GM10847 (cell line): Measurements from ENCODE around the gene CCDC178.

Source experiments
- POLR2A ChIP-seq: IDR thresholded peaks from 2 replicates; pipeline ENCODE4 v1.6.1; 2011; ENCODE audit not compliant: insufficient read length; ENCODE audit errors: extremely low read depth

The CCDC178 gene, protein sequence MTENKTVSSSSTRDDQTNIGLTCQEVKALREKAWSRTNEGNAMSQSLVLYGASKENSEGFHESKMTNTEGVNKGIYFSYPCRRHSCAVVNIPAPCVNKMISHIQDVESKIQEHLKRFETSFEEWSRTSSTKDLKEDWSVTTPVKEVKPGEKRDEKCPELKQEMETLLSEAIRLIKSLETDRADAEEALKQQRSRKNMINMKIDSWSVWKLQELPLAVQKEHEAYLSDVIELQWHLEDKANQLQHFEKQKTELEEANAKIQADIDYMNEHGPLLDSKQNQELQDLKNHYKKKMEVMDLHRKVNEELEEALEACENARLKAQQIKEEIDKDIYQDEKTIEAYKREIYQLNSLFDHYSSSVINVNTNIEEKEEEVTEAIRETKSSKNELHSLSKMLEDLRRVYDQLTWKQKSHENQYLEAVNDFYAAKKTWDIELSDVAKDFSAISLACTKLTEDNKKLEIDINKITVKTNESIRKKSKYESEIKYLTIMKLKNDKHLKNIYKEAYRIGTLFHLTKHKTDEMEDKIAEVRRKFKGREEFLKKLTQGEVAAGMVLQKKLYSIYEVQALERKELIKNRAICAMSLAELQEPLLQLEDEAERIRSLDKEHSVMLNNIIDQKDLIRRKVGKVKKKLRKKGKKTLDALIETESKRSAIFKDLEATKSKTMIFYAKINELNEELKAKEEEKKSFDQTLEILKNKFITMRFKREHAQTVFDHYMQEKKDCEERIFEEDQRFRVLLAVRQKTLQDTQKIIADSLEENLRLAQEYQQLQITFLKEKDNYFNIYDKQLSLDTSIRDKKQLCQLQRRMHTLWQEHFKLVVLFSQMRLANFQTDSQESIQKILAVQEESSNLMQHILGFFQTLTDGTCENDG

DNA sequence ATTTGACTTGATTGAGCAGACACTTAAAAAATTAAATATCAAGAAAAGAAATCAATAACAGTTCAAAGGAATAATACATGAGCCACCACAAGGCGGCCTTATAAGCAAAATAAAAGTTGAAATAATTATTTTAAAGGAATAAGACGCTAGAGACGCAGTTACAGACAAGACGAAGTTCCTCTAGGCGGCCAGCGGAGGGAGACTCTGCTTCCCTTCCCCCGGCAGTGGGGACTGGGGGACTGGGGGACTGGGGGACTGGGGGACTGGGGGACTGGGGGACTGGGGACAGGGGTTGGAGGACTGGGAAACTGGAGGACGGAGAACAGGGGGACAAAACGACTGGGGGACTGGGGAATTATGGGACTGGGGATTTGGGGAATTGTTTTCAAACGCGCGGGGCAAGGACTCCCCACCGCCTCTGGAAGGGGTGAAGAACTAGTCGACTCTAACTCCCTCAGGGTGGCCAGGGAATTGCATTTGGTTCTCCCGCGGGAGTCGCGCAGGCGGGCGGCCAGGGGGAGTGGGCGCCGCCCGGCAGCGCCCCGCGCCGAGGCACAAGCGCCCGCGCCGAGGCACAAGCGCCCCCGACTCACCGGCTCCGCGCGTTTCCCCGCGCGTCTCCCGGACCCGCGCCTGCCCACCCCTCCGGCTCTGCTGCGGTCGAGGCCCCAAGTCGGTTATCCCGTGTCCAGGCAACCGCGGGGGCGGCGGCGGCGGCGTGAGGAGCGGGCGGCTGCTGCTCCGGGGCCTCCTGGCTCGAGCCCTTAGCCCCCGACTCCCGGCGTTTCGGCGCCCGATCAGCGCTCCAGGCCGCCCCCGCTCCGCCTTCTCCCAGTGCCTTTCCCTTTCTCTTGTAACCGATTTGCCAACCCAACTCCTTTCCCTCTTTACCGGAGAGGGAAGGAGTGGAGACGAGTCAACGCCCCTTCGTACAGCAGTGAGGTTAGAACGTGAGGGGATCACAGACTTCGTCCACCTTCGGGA, at the start of gene CCDC178:
CCDC178 (minus strand) TSS at position 662 of the 984 bp plus-strand sequence. CDS start 28,633 bp downstream, outside the sequence.
- TF ChIP-seq POLR2A: no peak

- TF ChIP-seq POLR2A: no peak
Measured at GRCh38 chr18:33483908-33484307, 43.4 kb upstream of the CCDC178 start.

DNA sequence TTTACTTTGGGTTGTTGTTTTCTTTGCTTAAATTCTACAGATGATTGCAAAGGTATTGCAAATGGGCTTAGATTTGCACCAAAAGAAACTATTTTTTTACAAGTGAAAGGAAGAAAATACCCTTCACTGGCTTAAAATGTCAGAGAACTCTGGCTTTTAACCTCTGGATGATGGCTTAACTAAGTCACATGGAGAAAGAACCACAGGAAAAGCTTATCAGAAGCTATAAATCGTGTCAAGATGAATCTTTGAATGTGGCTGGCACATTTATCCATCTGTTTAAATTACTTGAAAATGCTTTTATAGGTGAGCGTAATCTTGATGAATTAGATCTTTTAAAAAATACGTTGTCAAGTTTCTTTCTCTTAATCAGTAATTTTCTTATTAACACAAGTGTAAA, 32.0 kb upstream of the CCDC178 start:
- TF ChIP-seq POLR2A: no peak

- TF ChIP-seq POLR2A: no peak
Measured at GRCh38 chr18:33470216-33470615, 29.7 kb upstream of the CCDC178 start.

GRCh38 chr18:33469699-33470098, 29.2 kb upstream of the CCDC178 start:
- no peak for TF ChIP-seq POLR2A

DNA sequence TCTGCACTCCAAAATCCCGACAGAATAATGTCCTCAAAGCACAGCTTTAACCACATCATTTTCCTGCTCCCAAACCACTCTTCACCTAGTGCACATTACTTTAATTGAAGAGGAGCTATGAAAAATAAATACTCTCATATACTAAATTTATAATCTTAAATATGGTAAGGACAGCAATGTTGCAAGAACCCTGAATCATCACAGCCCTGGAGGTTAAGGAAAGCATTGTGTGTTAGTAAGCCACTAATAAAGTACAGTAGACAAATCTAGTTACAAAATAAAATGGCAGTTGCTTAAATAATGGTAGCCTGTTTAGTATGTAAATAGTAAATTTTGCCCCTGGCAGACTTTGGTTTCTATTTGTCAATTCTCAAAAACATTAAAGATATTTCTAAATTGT, 27.0 kb upstream of the CCDC178 start:
- TF ChIP-seq POLR2A: no peak

DNA sequence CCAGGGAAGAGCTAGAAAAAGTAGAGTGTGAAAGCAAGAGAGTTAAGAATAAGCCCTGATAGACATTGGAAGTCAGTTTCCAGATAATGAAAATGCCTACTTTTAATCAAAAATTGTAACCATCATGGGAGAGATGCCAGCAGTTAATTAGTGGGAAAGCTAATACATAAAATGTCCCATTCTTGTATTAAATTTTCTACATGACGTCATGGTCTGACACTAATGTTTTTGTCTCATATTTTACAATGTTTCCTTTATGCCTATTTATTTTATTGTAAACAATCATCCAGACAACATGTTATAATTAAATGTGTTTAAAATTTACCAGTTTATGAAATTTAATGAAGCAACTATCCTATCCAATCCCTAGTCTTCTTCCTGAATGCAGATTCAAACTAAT, 26.3 kb upstream of the CCDC178 start:
- no peak for TF ChIP-seq POLR2A

DNA sequence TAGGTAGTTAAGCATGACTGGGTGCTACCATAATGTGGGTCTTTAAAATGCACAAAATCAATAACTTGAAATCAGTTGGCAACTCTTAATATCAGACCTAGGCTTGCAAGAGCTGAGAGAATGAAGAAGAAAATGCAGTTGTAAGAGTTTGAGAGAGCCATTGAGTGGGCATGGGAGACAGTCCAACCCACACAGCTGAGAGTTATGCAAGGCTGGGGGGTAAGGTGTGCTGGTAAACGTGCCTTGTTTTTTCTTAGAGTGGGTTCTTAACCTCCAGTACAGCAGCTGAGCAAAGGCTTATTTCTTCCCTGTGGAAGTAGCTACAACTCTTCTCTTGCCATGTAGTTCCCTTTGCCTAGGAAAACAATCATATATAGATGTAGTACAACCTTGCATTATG, 20.2 kb upstream of the CCDC178 start:
- no peak for TF ChIP-seq POLR2A

GRCh38 chr18:33459612-33460011, 19.1 kb upstream of the CCDC178 start:
- no peak for TF ChIP-seq POLR2A

DNA sequence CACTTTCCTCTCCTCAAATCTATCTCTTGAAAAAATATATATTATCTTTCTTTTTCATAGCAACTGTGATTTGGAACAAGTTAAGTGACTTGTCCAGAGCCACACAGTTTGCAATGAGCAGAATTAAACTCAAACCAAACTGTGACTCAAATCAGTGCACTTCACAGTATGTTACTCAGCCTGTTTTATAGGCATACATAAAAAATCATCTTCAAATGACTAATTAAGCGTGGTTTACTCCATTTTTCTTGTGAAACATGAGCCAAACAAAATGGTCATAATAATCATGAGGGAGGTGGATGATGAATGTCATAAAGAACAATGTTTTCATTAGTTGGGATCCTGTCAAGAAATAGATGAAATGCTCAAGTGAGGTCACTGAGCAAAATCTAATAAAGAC, 6.1 kb upstream of the CCDC178 start:
- TF ChIP-seq POLR2A: no peak

DNA sequence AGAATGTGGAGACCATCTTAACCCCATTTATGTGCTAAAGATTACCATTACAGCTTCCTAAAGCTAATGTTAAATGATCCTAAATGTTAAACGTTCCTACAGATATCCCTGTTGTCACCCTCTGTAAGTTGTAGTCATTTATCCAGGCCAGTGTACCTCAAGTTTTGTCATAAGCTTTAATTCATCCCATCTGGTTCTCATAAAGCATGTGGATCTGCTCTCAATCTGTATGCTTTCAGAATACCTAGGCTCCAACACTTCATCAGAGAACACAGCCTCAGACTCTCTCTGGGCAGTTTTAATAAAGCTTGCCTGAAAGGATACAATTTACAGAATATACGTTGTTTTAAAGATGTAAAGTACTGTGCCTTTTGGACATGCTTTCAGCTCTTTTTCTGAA, 4.2 kb upstream of the CCDC178 start:
- TF ChIP-seq POLR2A: no peak

DNA sequence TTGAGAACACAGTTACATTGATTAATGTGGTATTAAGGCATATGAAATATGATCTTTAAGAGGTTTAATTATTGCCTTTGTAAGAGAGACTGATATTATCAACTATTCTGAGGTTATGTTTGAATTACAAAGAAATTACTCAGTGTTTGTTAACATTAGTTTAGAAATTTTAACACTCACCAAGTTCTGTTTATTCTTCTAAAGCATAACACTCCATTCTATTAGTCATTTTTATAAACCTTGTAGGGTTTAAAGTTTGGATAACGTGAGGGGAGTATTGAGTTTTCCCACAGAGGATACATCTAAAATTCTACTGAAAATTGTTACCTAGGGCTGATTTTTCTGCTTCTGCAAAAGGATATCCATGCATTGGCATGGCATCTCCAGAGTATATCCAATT, 7.7 kb downstream of the CCDC178 start:
- TF ChIP-seq POLR2A: no peak

GRCh38 chr18:33427549-33427948, 13.0 kb downstream of the CCDC178 start:
- TF ChIP-seq POLR2A: no peak

- no peak for TF ChIP-seq POLR2A
Measured at GRCh38 chr18:33424266-33424946, 16.1 kb downstream of the CCDC178 start.

DNA sequence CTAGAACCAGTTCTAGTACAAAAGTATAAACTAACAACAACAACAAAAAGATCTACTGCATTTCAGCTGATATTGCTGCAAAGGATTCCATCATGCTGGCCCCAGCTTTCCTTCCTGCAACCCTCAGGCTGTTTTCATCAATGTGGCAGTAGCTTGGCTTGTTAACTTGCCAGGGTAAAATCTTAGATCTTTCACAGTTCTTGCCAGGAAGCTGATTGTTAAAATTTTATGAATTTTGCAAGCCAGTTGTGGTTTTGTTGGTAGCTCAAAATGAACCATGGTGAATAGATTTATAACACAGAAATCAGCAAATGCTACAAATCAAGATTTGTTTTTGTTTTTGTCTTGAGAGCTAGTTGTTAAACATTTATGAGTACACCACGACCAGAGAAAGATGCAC, 19.3 kb downstream of the CCDC178 start:
- TF ChIP-seq POLR2A: no peak
